ENCODE measurements around the gene PDGFD. TPM values are rescaled to one million over a fixed set of nuclear protein-coding genes. Genes with fewer than 3 reads are reported as not detected.

PDGFD gene
- polyA plus RNA-seq, 1 donor from 2014 or later, result 1.0 TPM

DNA sequence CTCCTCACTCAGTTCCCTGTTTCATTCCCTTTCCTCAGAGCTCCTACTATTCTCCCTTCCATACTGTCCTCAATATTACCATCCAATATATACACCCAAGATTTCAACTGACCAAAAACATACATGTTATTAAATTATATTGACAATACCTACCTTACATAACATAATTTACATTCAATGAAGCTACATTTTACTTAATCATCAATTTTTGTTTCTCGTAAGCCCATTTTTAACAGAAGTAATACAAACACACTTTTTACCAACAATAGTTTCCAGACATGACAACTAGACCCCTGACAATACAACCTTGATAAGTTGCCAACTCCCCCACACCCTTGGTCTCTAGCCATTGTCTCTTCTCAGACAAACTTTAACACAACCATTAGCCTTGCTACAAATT lies 273.3 kb downstream of the PDGFD start:
- Histone ChIP-seq H2AFZ (ENCODE audit: low read depth, low read length) (no peak overlapping the region), H3K27ac (ENCODE audit: low read length) (no peak overlapping the region), H4K20me1 (ENCODE audit: insufficient read depth) (no peaks in the 10 kb centered on the region), H3K9me2 (ENCODE audit: insufficient read depth, low read length) (no peaks in the 10 kb centered on the region), H3K4me3 (ENCODE audit: low read length) (no peak overlapping the region), H3K27me3 (ENCODE audit: insufficient read depth, low read depth, low read length) (no peaks in the 10 kb centered on the region), H3F3A (ENCODE audit: insufficient read depth, low read length, poor library complexity, severe bottlenecking) (no peaks in the 10 kb centered on the region), H3K4me2 (ENCODE audit: low read length) (no peak overlapping the region), H3K9ac (ENCODE audit: low read length) (no peak overlapping the region), H3K36me3 (ENCODE audit: insufficient read depth, low read length) (no peaks in the 10 kb centered on the region), H3K9me3 (ENCODE audit: low read length) (no peaks in the 10 kb centered on the region), H3K79me2 (replicated peaks; ENCODE audit: insufficient read depth, low read length) (no peaks in the 10 kb centered on the region)
- TF ChIP-seq TAF1 (IDR thresholded peaks at IDR 0.05; ENCODE audit: low read depth) (no peak), SMC3 (conservative IDR thresholded peaks at IDR 0.05; ENCODE audit: poor library complexity) (no peak), POLR2AphosphoS5 (IDR thresholded peaks at IDR 0.05) (no peak), EP300 (conservative IDR thresholded peaks at IDR 0.05; ENCODE audit: poor library complexity, severe bottlenecking) (no peak), EZH2 (IDR thresholded peaks at IDR 0.05; ENCODE audit: borderline replicate concordance, insufficient read depth, low read length, poor library complexity, severe bottlenecking) (no peak)
- TF ChIP-seq, protein P1, sequence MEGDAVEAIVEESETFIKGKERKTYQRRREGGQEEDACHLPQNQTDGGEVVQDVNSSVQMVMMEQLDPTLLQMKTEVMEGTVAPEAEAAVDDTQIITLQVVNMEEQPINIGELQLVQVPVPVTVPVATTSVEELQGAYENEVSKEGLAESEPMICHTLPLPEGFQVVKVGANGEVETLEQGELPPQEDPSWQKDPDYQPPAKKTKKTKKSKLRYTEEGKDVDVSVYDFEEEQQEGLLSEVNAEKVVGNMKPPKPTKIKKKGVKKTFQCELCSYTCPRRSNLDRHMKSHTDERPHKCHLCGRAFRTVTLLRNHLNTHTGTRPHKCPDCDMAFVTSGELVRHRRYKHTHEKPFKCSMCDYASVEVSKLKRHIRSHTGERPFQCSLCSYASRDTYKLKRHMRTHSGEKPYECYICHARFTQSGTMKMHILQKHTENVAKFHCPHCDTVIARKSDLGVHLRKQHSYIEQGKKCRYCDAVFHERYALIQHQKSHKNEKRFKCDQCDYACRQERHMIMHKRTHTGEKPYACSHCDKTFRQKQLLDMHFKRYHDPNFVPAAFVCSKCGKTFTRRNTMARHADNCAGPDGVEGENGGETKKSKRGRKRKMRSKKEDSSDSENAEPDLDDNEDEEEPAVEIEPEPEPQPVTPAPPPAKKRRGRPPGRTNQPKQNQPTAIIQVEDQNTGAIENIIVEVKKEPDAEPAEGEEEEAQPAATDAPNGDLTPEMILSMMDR (IDR thresholded peaks at IDR 0.05; ENCODE audit: poor library complexity, severe bottlenecking), result no peak

DNA sequence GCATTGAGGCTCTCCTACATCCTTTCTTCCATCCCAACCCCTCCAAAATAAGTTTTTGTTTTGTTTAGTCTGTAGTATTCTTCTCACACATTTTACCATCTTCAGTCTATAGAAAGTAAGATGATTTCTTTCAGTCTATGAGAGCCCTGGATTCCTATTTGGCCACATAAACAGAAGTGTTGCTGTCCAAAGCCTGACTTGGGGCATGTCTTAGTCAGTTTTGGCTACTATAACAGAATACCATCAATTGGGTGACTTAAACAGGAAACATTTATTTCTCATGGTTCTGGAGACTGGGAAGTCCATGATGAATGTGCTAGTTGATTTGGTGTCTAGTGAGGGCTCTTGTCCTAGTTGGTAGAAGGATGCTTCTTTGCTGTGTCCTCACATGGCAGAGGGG lies 274.3 kb downstream of the PDGFD start:
- TF ChIP-seq POLR2AphosphoS5 (IDR thresholded peaks at IDR 0.05) (no peak), RAD21 (conservative IDR thresholded peaks at IDR 0.05) (no peak), EZH2 (IDR thresholded peaks at IDR 0.05; ENCODE audit: borderline replicate concordance, insufficient read depth, low read length, poor library complexity, severe bottlenecking) (no peak), EP300 (conservative IDR thresholded peaks at IDR 0.05; ENCODE audit: poor library complexity, severe bottlenecking) (no peak), SMC3 (conservative IDR thresholded peaks at IDR 0.05; ENCODE audit: poor library complexity) (no peak), TAF1 (IDR thresholded peaks at IDR 0.05; ENCODE audit: low read depth) (no peak)
- Histone ChIP-seq H4K20me1 (ENCODE audit: insufficient read depth) (no peaks in the 10 kb centered on the region), H3K27ac (ENCODE audit: low read length) (no peak overlapping the region), H3K27me3 (ENCODE audit: insufficient read depth, low read depth, low read length) (no peaks in the 10 kb centered on the region), H3K4me3 (ENCODE audit: low read length) (no peak overlapping the region), H3K79me2 (replicated peaks; ENCODE audit: insufficient read depth, low read length) (no peaks in the 10 kb centered on the region), H3F3A (ENCODE audit: insufficient read depth, low read length, poor library complexity, severe bottlenecking) (no peaks in the 10 kb centered on the region), H3K9ac (ENCODE audit: low read length) (no peak overlapping the region), H3K9me2 (ENCODE audit: insufficient read depth, low read length) (no peaks in the 10 kb centered on the region), H3K36me3 (ENCODE audit: insufficient read depth, low read length) (no peaks in the 10 kb centered on the region), H3K9me3 (ENCODE audit: low read length) (no peaks in the 10 kb centered on the region), H3K4me2 (ENCODE audit: low read length) (no peak overlapping the region), H2AFZ (ENCODE audit: low read depth, low read length) (no peak overlapping the region)

DNA sequence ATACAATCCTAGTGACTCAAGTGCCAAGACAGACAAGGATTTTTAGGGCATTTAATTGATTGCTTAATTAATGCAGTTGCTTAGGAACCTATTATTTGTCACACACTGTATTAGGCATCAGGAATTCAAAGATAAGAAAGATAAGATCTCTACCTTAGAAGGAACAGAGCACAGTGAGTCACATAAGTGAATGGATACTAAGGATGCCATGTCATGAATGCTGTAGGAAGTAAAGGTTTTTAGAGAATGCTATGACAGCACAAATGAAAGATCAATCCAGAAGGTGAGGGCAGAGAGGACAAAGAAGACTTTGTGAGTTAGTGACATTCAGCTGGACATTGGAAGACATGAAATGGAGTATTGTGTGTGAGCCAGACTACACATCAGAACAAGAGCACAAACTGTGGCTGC lies 275.4 kb downstream of the PDGFD start:
- no peaks in the 10 kb centered on the region for H3K36me3 ChIP-seq (ENCODE audit: insufficient read depth, low read length)
- H3K9ac ChIP-seq (ENCODE audit: low read length), result no peak overlapping the region
- H4K20me1 ChIP-seq (ENCODE audit: insufficient read depth), result no peaks in the 10 kb centered on the region

More for the DNA sequence above, 275.4 kb downstream of the PDGFD start:
- Histone ChIP-seq H3K9me2 (ENCODE audit: insufficient read depth, low read length) (no peaks in the 10 kb centered on the region), H3K27me3 (ENCODE audit: insufficient read depth, low read depth, low read length) (no peaks in the 10 kb centered on the region), H3K79me2 (replicated peaks; ENCODE audit: insufficient read depth, low read length) (no peaks in the 10 kb centered on the region), H3K4me3 (ENCODE audit: low read length) (no peak overlapping the region), H3K9me3 (ENCODE audit: low read length) (no peaks in the 10 kb centered on the region), H3K4me2 (ENCODE audit: low read length) (no peak overlapping the region), H2AFZ (ENCODE audit: low read depth, low read length) (no peak overlapping the region), H3K27ac (ENCODE audit: low read length) (no peak overlapping the region), H3F3A (ENCODE audit: insufficient read depth, low read length, poor library complexity, severe bottlenecking) (no peaks in the 10 kb centered on the region)
- TF ChIP-seq RAD21 (conservative IDR thresholded peaks at IDR 0.05) (no peak), MXI1 (conservative IDR thresholded peaks at IDR 0.05; ENCODE audit: poor library complexity, severe bottlenecking) (no peak), EZH2 (IDR thresholded peaks at IDR 0.05; ENCODE audit: borderline replicate concordance, insufficient read depth, low read length, poor library complexity, severe bottlenecking) (no peak), SMC3 (conservative IDR thresholded peaks at IDR 0.05; ENCODE audit: poor library complexity) (no peak), TAF1 (IDR thresholded peaks at IDR 0.05; ENCODE audit: low read depth) (no peak), POLR2AphosphoS5 (IDR thresholded peaks at IDR 0.05) (no peak), EP300 (conservative IDR thresholded peaks at IDR 0.05; ENCODE audit: poor library complexity, severe bottlenecking) (no peak)
- TF ChIP-seq, protein P1 (IDR thresholded peaks at IDR 0.05; ENCODE audit: poor library complexity, severe bottlenecking), result no peak
- TF ChIP-seq, protein P2, sequence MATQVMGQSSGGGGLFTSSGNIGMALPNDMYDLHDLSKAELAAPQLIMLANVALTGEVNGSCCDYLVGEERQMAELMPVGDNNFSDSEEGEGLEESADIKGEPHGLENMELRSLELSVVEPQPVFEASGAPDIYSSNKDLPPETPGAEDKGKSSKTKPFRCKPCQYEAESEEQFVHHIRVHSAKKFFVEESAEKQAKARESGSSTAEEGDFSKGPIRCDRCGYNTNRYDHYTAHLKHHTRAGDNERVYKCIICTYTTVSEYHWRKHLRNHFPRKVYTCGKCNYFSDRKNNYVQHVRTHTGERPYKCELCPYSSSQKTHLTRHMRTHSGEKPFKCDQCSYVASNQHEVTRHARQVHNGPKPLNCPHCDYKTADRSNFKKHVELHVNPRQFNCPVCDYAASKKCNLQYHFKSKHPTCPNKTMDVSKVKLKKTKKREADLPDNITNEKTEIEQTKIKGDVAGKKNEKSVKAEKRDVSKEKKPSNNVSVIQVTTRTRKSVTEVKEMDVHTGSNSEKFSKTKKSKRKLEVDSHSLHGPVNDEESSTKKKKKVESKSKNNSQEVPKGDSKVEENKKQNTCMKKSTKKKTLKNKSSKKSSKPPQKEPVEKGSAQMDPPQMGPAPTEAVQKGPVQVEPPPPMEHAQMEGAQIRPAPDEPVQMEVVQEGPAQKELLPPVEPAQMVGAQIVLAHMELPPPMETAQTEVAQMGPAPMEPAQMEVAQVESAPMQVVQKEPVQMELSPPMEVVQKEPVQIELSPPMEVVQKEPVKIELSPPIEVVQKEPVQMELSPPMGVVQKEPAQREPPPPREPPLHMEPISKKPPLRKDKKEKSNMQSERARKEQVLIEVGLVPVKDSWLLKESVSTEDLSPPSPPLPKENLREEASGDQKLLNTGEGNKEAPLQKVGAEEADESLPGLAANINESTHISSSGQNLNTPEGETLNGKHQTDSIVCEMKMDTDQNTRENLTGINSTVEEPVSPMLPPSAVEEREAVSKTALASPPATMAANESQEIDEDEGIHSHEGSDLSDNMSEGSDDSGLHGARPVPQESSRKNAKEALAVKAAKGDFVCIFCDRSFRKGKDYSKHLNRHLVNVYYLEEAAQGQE (IDR thresholded peaks at IDR 0.05; ENCODE audit: borderline replicate concordance), result no peak

All from neural cell (in vitro differentiated cells).